HepG2 (cell line): ENCODE measurements around the gene ATG7. TPM values are rescaled to one million over a fixed set of nuclear protein-coding genes. Genes with fewer than 3 reads are reported as not detected.

Source experiments
- ATAC-seq: fragments of 200-7000 bp; cut with Tn5 transposase; 3 replicates; pipeline ENCODE4 v1.9.1; 2020; ENCODE audit warnings: mild to moderate bottlenecking, moderate library complexity
- BruUV-seq: library from RNA; stranded (reverse); fragments of 400-500 nt; replicated peaks from 2 replicates; lab custom pipeline; 2021; lab: Mats Ljungman, UMichigan
- CTCF ChIA-PET: fragments of 300-600 bp; formaldehyde crosslinking; extraction: SDS; loops from one replicate; lab custom pipeline; 2021; ENCODE audit warnings: low total read pairs, inconsistent platforms, low intra/inter-chr PET ratio; lab: Yijun Ruan, JAX
- POLR2A ChIA-PET: fragments of 350-600 bp; sonication (Branson Sonifier 250); formaldehyde crosslinking; loops from one replicate; lab custom pipeline; 2020; ENCODE audit warnings: antibody characterized with exemption, inconsistent platforms; lab: Yijun Ruan, JAX
- DNase-seq: peaks from one replicate; pipeline ENCODE4 v3.0.0-alpha.2; 2015; ENCODE audit warnings: low spot score
- FAIRE-seq: peaks from 3 replicates; lab custom pipeline; 2011; peaks lifted over from hg19 to GRCh38; lab: Jason Lieb, UNC
- H2AFZ ChIP-seq: one replicate; pipeline ENCODE4 v1.6.1; 2011; ENCODE audit warnings: low read length, inconsistent platforms
- H3K27ac ChIP-seq: fragments of 300-600 bp; 3 replicates; pipeline ENCODE4 v1.8.0; 2011; ENCODE audit warnings: mixed run types, mild to moderate bottlenecking, mixed read lengths, low read length, inconsistent platforms; ENCODE audit not compliant: insufficient read depth; ENCODE audit errors: extremely low read length
- H3K27me3 ChIP-seq, 2 experiments: fragments of 200-600 bp in 1 of 2; 2 replicates in 1 of 2; 3 replicates in 1 of 2; pipeline versions ENCODE4 v1.6.0 to v1.8.0; 2011; ENCODE audit warnings: low read length in 2 of 2, mild to moderate bottlenecking in 2 of 2, moderate library complexity in 2 of 2, inconsistent platforms in 1 of 2; ENCODE audit not compliant: insufficient read depth in 2 of 2, control insufficient read depth in 1 of 2
- H3K36me3 ChIP-seq, 2 experiments: fragments of 200-600 bp in 1 of 2; replicated peaks in 1 of 2; 2 replicates in 1 of 2; 3 replicates in 1 of 2; pipeline versions ENCODE4 v1.5.1 to v1.8.0; 2011; ENCODE audit warnings: low read length in 2 of 2, inconsistent platforms in 1 of 2; ENCODE audit not compliant: insufficient read depth in 2 of 2, control insufficient read depth in 1 of 2
- H3K4me1 ChIP-seq: 2 replicates; pipeline ENCODE4 v1.5.1; 2012; ENCODE audit warnings: low read length, inconsistent platforms; ENCODE audit not compliant: insufficient read depth
- H3K4me2 ChIP-seq: 2 replicates; pipeline ENCODE4 v1.6.0; 2011; ENCODE audit warnings: low read depth, low read length, inconsistent platforms
- H3K4me3 ChIP-seq, 3 experiments: fragments of 200-600 bp in 1 of 3; sonication (generic), shearing (Covaris generic) in 1 of 3; replicated peaks in 1 of 3; 2 replicates each; pipeline ENCODE4 v1.5.1; 2011 to 2016; ENCODE audit warnings: low read length in 3 of 3, inconsistent platforms in 2 of 3, low read depth in 2 of 3, mild to moderate bottlenecking in 2 of 3, control low read depth in 1 of 3, mixed read lengths in 1 of 3; ENCODE audit not compliant: insufficient read depth in 1 of 3
- H3K79me2 ChIP-seq: one replicate; pipeline ENCODE4 v1.6.1; 2011; ENCODE audit warnings: low read length, inconsistent platforms; ENCODE audit not compliant: insufficient read depth
- H3K9ac ChIP-seq: 2 replicates; pipeline ENCODE4 v1.6.0; 2011; ENCODE audit warnings: mild to moderate bottlenecking, low read depth, low read length, inconsistent platforms; ENCODE audit not compliant: insufficient read depth
- H3K9me3 ChIP-seq: 2 replicates; pipeline ENCODE4 v1.5.1; 2012; ENCODE audit warnings: mild to moderate bottlenecking, low read length
- H4K20me1 ChIP-seq: 2 replicates; pipeline ENCODE4 v1.6.0; 2011; ENCODE audit warnings: inconsistent platforms, mild to moderate bottlenecking, low read length, moderate library complexity; ENCODE audit not compliant: insufficient read depth
- AGO2 ChIP-seq: fragments of 200-400 bp; formaldehyde crosslinking; optimal IDR thresholded peaks from 2 replicates; pipeline ENCODE3; 2017; ENCODE audit warnings: mild to moderate bottlenecking, low read depth, low read length, moderate library complexity
- FIP1L1 ChIP-seq: fragments of 200-400 bp; formaldehyde crosslinking; IDR thresholded peaks from 2 replicates; pipeline ENCODE4 v1.6.1; 2018; ENCODE audit warnings: low read depth, mild to moderate bottlenecking, low read length, moderate library complexity, borderline replicate concordance; ENCODE audit not compliant: insufficient read depth
- PRDM4 ChIP-seq: sonication (generic); formaldehyde crosslinking; IDR thresholded peaks from 2 replicates; pipeline ENCODE4 v1.9.0; 2021; ENCODE audit warnings: missing genetic modification reagents, borderline replicate concordance
- ZNF550 ChIP-seq: sonication (generic); formaldehyde crosslinking; IDR thresholded peaks from 2 replicates; pipeline ENCODE4 v1.4.0; 2020; ENCODE audit warnings: mild to moderate bottlenecking, missing genetic modification reagents, borderline replicate concordance
- ZNF703 ChIP-seq: sonication (generic); formaldehyde crosslinking; IDR thresholded peaks from 2 replicates; pipeline ENCODE4 v1.5.1; 2020; ENCODE audit warnings: missing genetic modification reagents, mild to moderate bottlenecking, moderate library complexity, borderline replicate concordance
- ZNF775 ChIP-seq: sonication (generic); formaldehyde crosslinking; IDR thresholded peaks from 2 replicates; pipeline ENCODE4 v1.4.0; 2020; ENCODE audit warnings: missing genetic modification reagents, mild to moderate bottlenecking, moderate library complexity, borderline replicate concordance
- WGBS: methylation state at CpG from one replicate; pipeline ENCODE4 v1.1.6; 2017; ENCODE audit warnings: low lambda C conversion rate; 5-methylcytosine and 5-hydroxymethylcytosine counted together
- in situ Hi-C: cut with HindIII; loops from 2 replicates; pipeline ENCODE4 v1.10.0; 2017; ENCODE audit warnings: low pct_unique_long_range_greater_than_20kb; ENCODE audit not compliant: extremely low pct_ligation_motif_present
- intact Hi-C: fragments of 100-400 bp; cut with micrococcal nuclease; formaldehyde crosslinking; loops from one replicate; pipeline ENCODE4 v1.10.0; 2022; ENCODE audit not compliant: unreplicated experiment
- polyA plus RNA-seq, 8 experiments: library from polyadenylated mRNA; depleted of rRNA in 3 of 8; stranded (reverse) in 7 of 8; unstranded in 1 of 8; fragments of >200 nt; fragmentation: Illumina TruSeq in 4 of 8; extraction: Trizol in 4 of 8; gene quantifications; 2 replicates each; pipeline versions ENCODE4 v1.2.1 to v1.2.3, GENCODE V29; 2011 to 2016; ENCODE audit warnings: low read depth in 4 of 8, missing spikeins in 1 of 8, mixed read lengths in 1 of 8; ENCODE audit not compliant: insufficient read depth in 1 of 8
- total RNA-seq, 5 experiments: library from RNA; depleted of rRNA; stranded (reverse); fragments of >200 nt; fragmentation: Illumina TruSeq; extraction: Trizol; gene quantifications; 2 replicates each; pipeline ENCODE4 v1.2.3, GENCODE V29; 2016; ENCODE audit warnings: low read depth in 1 of 5

Gene ATG7
- total and polyA plus RNA-seq, 2 of the 13 experiments (the other 11 are each of a cell fraction or from before 2014, with no cell fraction given): 7.8 to 22.1 TPM

DNA sequence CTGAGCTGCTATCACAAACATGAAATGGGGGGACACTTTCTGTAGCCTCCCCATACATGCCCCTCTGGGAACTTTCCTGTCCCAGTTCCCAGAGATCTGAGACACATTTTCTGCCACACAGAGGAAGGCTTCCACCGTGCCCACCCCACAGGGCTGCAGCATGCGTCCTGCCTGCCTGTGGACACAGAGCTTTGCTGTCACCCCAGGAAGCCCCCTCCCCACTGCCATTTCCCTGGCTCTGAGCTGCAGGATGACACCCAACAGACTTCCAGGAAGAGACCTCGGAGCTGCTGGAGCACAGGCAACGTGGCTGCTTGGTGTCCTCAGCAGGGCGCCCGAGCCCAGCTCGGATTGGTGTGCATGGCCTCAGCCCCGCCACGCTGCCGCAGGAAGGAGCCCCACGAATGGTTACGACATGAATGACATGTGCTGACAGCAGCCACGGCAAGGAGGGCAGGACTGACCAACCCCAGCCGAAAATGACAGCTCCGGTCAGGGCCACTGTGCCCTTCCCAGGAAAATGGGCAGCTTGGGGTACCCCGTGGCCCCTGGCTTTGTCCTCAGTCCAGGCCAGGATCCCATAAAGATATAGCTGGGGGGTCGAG, 290.2 kb downstream of the ATG7 start:
- intact Hi-C loops: no loop called here
- Histone ChIP-seq H3K36me3 (peaks cover 50 to 89% of the 10 kb centered on the region in 2 experiments), H3K27me3 (no peaks in the 10 kb centered on the region; a peak in 1 of 5 replicates), H3K9ac (no peak overlapping the region)
- no peak for ATAC-seq
- no TSS peak for BruUV-seq
- 96% methylated on average over 14 of the region's 17 CpGs for WGBS
- TF ChIP-seq AGO2: peak; percentile 35
- TF ChIP-seq PRDM4: no peak
- TF ChIP-seq, all 625 proteins: peak for 1
- Histone ChIP-seq H3K27ac (no peak overlapping the region), H4K20me1 (peaks cover 4% of the 10 kb centered on the region; the same call in 1 of the 2 replicates), H3K79me2 (peaks cover 24% of the 10 kb centered on the region), H3K4me2 (no peak overlapping the region), H3K9me3 (no peaks in the 10 kb centered on the region), H2AFZ (no peak overlapping the region), H3K4me1 (peaks cover 25% of the 10 kb centered on the region), H3K4me3 (no peak overlapping the region)
- FAIRE-seq (no peak), DNase-seq (no peak)
- in situ Hi-C loops: no loop called here
- ChIA-PET POLR2A (no interaction called here), CTCF (no interaction called here)

DNA sequence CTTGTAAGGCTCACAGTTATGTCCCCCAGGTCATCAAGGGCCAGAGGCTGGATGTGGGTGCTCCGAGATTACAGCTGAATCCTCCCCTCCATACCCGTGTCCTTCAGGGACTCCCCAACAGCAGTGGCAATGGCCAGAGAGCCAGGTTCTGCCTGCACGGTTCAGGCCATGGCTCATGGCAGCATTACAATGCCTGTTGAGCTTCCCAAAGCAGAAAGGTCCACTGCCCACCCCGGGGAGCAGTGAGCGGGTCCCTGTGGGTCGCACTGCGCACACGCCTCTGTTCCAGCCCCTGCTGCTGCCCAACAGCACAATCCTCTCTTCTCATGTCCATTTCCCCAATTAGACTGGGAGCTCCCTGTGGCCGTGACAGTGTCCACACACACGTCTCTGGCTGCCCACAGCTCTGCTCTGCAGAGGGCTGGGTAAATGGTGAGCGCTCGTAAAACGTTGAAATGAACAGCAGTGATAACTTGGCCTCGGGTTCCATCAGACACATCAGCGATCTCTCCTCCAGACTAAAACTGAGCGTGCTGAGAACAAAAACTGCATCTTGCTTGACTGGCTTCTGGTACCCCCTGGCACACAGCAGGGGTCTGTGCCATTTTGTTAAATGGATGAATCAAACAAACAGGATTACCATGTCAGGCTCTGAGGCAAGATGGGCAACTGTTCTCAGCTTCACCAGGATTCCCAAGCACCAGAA, 291.1 kb downstream of the ATG7 start:
- Histone ChIP-seq H3K27me3 (no peaks in the 10 kb centered on the region; a peak in 1 of 5 replicates), H3K79me2 (peaks cover 32% of the 10 kb centered on the region), H4K20me1 (peaks cover 13% of the 10 kb centered on the region; the same call in 1 of the 2 replicates), H3K4me2 (no peak overlapping the region), H3K9me3 (no peaks in the 10 kb centered on the region), H3K27ac (no peak overlapping the region), H3K4me3 (no peak overlapping the region), H2AFZ (no peak overlapping the region), H3K36me3 (peaks cover 48 to 87% of the 10 kb centered on the region in 2 experiments; a peak in 4 of 5 replicates), H3K9ac (no peak overlapping the region), H3K4me1 (peaks cover 25% of the 10 kb centered on the region)
- ATAC-seq (no peak), FAIRE-seq (no peak), DNase-seq (no peak)
- intact Hi-C loops (no loop called here), in situ Hi-C loops (no loop called here)
- ChIA-PET POLR2A (no interaction called here), CTCF (no interaction called here)
- BruUV-seq: no TSS peak
- TF ChIP-seq FIP1L1 (no peak), ZNF775 (CRISPR knock-in tag) (no peak), ZNF703 (no peak), ZNF550 (CRISPR knock-in tag) (no peak), AGO2 (peak; percentile 48)
- WGBS: 99% methylated on average over 10 of the region's 16 CpGs
